ENCODE data around the gene FFAR1. TPM values are rescaled to one million over a fixed set of nuclear protein-coding genes. Genes with fewer than 3 reads are reported as not detected.

The FFAR1 gene
- polyA plus RNA-seq, 1 donor (not counting 4 experiments of a cell fraction or from before 2014, with no cell fraction given) = not detected

GRCh38 chr19:35334144-35334753, 13.5 kb upstream of the FFAR1 start:
- Histone ChIP-seq H4K20me1 (ENCODE audit: control insufficient read depth, extremely low read depth, insufficient read depth, low read length) (no peaks in the 10 kb centered on the region), H2AFZ (ENCODE audit: control insufficient read depth, low read length) (no peak overlapping the region), H3K9me3 (ENCODE audit: control insufficient read depth, low read depth, low read length) (no peaks in the 10 kb centered on the region), H3K27ac (ENCODE audit: control insufficient read depth, insufficient read depth, low read length) (no peak overlapping the region), H3K36me3 (ENCODE audit: control insufficient read depth in 2 of 2, extremely low read depth in 1 of 2, insufficient read depth in 2 of 2, low read length in 2 of 2) (no peaks in the 10 kb centered on the region), H3K79me2 (ENCODE audit: control insufficient read depth, insufficient read depth, low read length) (no peaks in the 10 kb centered on the region), H3K4me1 (ENCODE audit: control insufficient read depth, extremely low read depth, insufficient read depth, low read length) (no peaks in the 10 kb centered on the region), H3K9me1 (ENCODE audit: control insufficient read depth, extremely low read depth, insufficient read depth, low read length) (no peaks in the 10 kb centered on the region), H3K4me3 (ENCODE audit: control insufficient read depth in 2 of 3, extremely low read depth in 1 of 3, insufficient read depth in 2 of 3, low read depth in 1 of 3, low read length in 3 of 3) (no peak overlapping the region), H3K9ac (ENCODE audit: control insufficient read depth, extremely low read depth, insufficient read depth, low read length) (no peak overlapping the region), H3K27me3 (ENCODE audit: control insufficient read depth, extremely low read depth, insufficient read depth, low read length) (peaks cover 10% of the 10 kb centered on the region), H3K4me2 (ENCODE audit: control insufficient read depth, extremely low read depth, insufficient read depth, low read depth, low read length) (no peak overlapping the region)
- DNase-seq (ENCODE audit: low read depth, low spot score) = no peak
- dilution Hi-C loops (cut with MboI; ENCODE audit: extremely low pct_ligation_motif_present, low sequenced_read_pairs) = no loop called here
- no peak for FAIRE-seq
- no peak for TF ChIP-seq EZH2 (IDR thresholded peaks at IDR 0.05; ENCODE audit: low read length)
- TF ChIP-seq, protein P1, sequence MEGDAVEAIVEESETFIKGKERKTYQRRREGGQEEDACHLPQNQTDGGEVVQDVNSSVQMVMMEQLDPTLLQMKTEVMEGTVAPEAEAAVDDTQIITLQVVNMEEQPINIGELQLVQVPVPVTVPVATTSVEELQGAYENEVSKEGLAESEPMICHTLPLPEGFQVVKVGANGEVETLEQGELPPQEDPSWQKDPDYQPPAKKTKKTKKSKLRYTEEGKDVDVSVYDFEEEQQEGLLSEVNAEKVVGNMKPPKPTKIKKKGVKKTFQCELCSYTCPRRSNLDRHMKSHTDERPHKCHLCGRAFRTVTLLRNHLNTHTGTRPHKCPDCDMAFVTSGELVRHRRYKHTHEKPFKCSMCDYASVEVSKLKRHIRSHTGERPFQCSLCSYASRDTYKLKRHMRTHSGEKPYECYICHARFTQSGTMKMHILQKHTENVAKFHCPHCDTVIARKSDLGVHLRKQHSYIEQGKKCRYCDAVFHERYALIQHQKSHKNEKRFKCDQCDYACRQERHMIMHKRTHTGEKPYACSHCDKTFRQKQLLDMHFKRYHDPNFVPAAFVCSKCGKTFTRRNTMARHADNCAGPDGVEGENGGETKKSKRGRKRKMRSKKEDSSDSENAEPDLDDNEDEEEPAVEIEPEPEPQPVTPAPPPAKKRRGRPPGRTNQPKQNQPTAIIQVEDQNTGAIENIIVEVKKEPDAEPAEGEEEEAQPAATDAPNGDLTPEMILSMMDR (optimal IDR thresholded peaks at IDR 0.05 in 1 of 3, IDR thresholded peaks at IDR 0.05 in 1 of 3, conservative IDR thresholded peaks at IDR 0.05 in 1 of 3; ENCODE audit: extremely low read depth in 1 of 3, insufficient read depth in 2 of 3, low read length in 3 of 3) = no peak

DNA sequence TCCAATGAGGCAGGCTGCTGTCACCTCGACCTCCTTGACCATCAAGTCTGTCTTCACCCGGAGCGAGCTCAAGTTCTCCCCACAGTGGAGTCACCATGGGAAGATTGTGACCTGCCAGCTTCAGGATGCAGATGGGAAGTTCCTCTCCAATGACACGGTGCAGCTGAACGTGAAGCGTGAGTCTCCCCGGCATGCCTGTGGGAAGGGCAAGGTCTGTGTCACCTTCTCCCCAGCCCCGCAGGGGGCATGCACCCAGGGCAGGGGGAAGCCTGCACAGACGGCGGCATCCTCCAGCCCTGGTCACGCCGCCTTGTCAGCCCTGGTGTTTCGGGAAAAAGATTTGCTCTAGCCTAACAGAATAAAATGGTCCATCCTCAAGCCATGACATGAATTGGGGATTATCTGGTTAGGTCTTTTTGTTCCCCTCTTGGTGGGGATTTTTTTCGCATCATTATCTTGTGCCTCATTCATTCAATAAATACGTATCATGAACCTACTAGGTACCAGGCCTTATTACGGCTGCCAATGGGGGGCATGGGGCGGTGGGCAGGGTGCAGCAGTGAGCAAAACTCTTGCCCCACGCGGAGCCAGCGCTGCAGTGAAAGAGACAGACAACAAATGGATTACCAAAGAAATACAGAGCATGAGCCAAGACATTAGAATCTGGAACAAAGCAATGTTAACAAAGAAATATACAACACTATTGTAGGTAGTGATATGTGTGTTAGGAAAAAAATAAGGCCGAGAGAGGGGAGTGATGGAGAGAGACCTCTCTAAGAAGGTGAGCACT, 11.3 kb upstream of the FFAR1 start:
- Histone ChIP-seq H3K27me3 (ENCODE audit: control insufficient read depth, extremely low read depth, insufficient read depth, low read length) (peaks cover 10% of the 10 kb centered on the region), H2AFZ (ENCODE audit: control insufficient read depth, low read length) (no peak overlapping the region), H3K27ac (ENCODE audit: control insufficient read depth, insufficient read depth, low read length) (no peak overlapping the region), H3K36me3 (ENCODE audit: control insufficient read depth in 2 of 2, extremely low read depth in 1 of 2, insufficient read depth in 2 of 2, low read length in 2 of 2) (no peaks in the 10 kb centered on the region), H3K4me3 (ENCODE audit: control insufficient read depth in 2 of 3, extremely low read depth in 1 of 3, insufficient read depth in 2 of 3, low read depth in 1 of 3, low read length in 3 of 3) (no peak overlapping the region), H4K20me1 (ENCODE audit: control insufficient read depth, extremely low read depth, insufficient read depth, low read length) (no peaks in the 10 kb centered on the region), H3K4me1 (ENCODE audit: control insufficient read depth, extremely low read depth, insufficient read depth, low read length) (no peaks in the 10 kb centered on the region), H3K4me2 (ENCODE audit: control insufficient read depth, extremely low read depth, insufficient read depth, low read depth, low read length) (no peak overlapping the region), H3K9me3 (ENCODE audit: control insufficient read depth, low read depth, low read length) (no peaks in the 10 kb centered on the region), H3K9me1 (ENCODE audit: control insufficient read depth, extremely low read depth, insufficient read depth, low read length) (no peaks in the 10 kb centered on the region), H3K9ac (ENCODE audit: control insufficient read depth, extremely low read depth, insufficient read depth, low read length) (no peak overlapping the region), H3K79me2 (ENCODE audit: control insufficient read depth, insufficient read depth, low read length) (no peaks in the 10 kb centered on the region)
- FAIRE-seq (no peak), DNase-seq (ENCODE audit: low read depth, low spot score) (no peak)
- dilution Hi-C loops (cut with MboI; ENCODE audit: extremely low pct_ligation_motif_present, low sequenced_read_pairs) = no loop called here
- TF ChIP-seq EZH2 (IDR thresholded peaks at IDR 0.05; ENCODE audit: low read length) = no peak
- TF ChIP-seq, protein P1 (optimal IDR thresholded peaks at IDR 0.05 in 1 of 3, IDR thresholded peaks at IDR 0.05 in 1 of 3, conservative IDR thresholded peaks at IDR 0.05 in 1 of 3; ENCODE audit: extremely low read depth in 1 of 3, insufficient read depth in 2 of 3, low read length in 3 of 3) = no peak

Measured in keratinocyte (primary cell).